Activated gamma-delta T cell (primary cell): ENCODE data around the gene VSIG4.
"Not testable (repeated sequence)": the region's sequence is repeated elsewhere in the genome, so short reads cannot be mapped to it uniquely, and the experiment has no call there.

Experiments used
- DNase-seq: peaks from one replicate; lab custom pipeline; 2025; lab: John Stamatoyannopoulos, UW
- total RNA-seq, 2 donors: gene quantifications; one replicate each; lab custom pipeline; 2026; lab: John Stamatoyannopoulos, UW

Gene VSIG4
- total RNA-seq: 0.17 to 0.67 reads per million in 2 donors

- no peak for DNase-seq
These were observed at the start of gene VSIG4 for GRCh38 chrX:66039944-66040343. VSIG4 (minus strand) TSS chrX:66040080; CDS start chrX:66039998, 82 bp downstream.

- no peak for DNase-seq
These were observed 36.9 kb upstream of the VSIG4 start for GRCh38 chrX:66076801-66077200.

- no peak for DNase-seq
These were observed 35.3 kb upstream of the VSIG4 start for GRCh38 chrX:66074920-66075879.

GRCh38 chrX:66071126-66071525 is 31.2 kb upstream of the VSIG4 start:
- no peak for DNase-seq

GRCh38 chrX:66064261-66064660 is 24.4 kb upstream of the VSIG4 start:
- no peak for DNase-seq

GRCh38 chrX:66057019-66057418 is 17.1 kb upstream of the VSIG4 start:
- not testable (repeated sequence) for DNase-seq

- DNase-seq: no peak
These were observed 15.1 kb upstream of the VSIG4 start for GRCh38 chrX:66054978-66055377.

GRCh38 chrX:66053414-66053813 is 13.5 kb upstream of the VSIG4 start:
- no peak for DNase-seq

- no peak for DNase-seq
These were observed 12.1 kb upstream of the VSIG4 start for GRCh38 chrX:66051980-66052379.

GRCh38 chrX:66050140-66050569 is 10.3 kb upstream of the VSIG4 start:
- no peak for DNase-seq

- no peak for DNase-seq
These were observed 9.2 kb upstream of the VSIG4 start for GRCh38 chrX:66049056-66049455.

GRCh38 chrX:66046612-66047235 is 6.8 kb upstream of the VSIG4 start:
- no peak for DNase-seq

GRCh38 chrX:66045894-66046293 is 6.0 kb upstream of the VSIG4 start:
- no peak for DNase-seq

GRCh38 chrX:66043584-66043983 is 3.7 kb upstream of the VSIG4 start:
- DNase-seq: no peak

GRCh38 chrX:66042307-66043077 is 2.6 kb upstream of the VSIG4 start:
- no peak for DNase-seq

GRCh38 chrX:66038115-66038514 is 1.8 kb downstream of the VSIG4 start:
- DNase-seq: no peak

GRCh38 chrX:66036231-66036630 is 3.6 kb downstream of the VSIG4 start:
- DNase-seq: no peak

GRCh38 chrX:66035667-66036066 is 4.2 kb downstream of the VSIG4 start:
- no peak for DNase-seq

- DNase-seq: no peak
These were observed 9.2 kb downstream of the VSIG4 start for GRCh38 chrX:66030505-66031317.

- DNase-seq: no peak
These were observed 10.9 kb downstream of the VSIG4 start for GRCh38 chrX:66028936-66029335.

- no peak for DNase-seq
These were observed 15.3 kb downstream of the VSIG4 start for GRCh38 chrX:66024570-66024969.
